ENCODE data around the gene RAP1GAP2. TPM values are rescaled to one million over a fixed set of nuclear protein-coding genes. Genes with fewer than 3 reads are reported as not detected.

The RAP1GAP2 gene
- total RNA-seq, 1 experiment from 2014 or later = 1.3 TPM

GRCh38 chr17:2786176-2786881 is 9.9 kb upstream of the RAP1GAP2 start:
- peak; percentile 70 for DNase-seq (ENCODE audit: low read depth)

- DNase-seq (ENCODE audit: low read depth) = no peak
These were observed 6.5 kb upstream of the RAP1GAP2 start for GRCh38 chr17:2789700-2790099.

DNA sequence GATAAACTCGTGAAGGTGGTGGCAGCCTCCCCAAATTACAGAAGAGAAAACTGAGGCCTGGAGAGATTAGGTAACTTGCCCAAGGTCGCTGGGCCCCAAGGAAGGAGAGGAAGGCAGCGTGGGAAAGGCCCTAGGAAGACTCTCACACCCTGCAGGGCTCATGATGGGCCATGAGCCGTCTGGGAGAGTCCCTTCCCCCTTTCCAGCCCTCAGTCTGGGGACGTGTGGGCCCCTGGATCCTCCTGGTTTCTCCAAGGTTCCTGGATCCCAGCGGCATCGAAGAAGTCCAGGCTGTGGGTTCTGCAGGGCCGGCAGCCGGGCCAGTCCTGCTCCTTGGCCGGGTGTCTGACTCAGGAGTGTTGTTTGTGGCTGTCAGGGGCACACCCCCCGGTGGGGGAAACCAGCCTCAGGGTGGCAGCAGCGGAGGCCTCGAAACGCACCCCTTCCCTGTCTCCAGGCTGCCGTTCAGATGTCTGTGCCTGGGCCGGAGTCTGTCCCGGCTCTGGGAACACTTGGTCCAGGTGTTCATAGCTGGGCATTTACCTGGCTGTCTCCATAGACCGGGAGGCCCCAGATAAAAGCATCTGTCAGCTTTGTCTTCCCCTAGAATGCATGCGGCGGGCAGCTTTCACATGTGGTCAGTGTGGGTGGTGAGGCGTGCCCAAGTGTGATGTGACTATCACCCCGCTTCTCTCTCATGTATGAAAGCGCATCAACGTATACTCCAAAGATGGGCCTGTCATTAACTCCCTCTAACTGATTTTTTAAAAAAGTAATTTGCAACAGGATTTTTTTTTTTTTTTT is 3.7 kb upstream of the RAP1GAP2 start:
- no peak for DNase-seq (ENCODE audit: low read depth)

GRCh38 chr17:2794111-2794803 is 2.0 kb upstream of the RAP1GAP2 start:
- DNase-seq (ENCODE audit: low read depth) = no peak

DNA sequence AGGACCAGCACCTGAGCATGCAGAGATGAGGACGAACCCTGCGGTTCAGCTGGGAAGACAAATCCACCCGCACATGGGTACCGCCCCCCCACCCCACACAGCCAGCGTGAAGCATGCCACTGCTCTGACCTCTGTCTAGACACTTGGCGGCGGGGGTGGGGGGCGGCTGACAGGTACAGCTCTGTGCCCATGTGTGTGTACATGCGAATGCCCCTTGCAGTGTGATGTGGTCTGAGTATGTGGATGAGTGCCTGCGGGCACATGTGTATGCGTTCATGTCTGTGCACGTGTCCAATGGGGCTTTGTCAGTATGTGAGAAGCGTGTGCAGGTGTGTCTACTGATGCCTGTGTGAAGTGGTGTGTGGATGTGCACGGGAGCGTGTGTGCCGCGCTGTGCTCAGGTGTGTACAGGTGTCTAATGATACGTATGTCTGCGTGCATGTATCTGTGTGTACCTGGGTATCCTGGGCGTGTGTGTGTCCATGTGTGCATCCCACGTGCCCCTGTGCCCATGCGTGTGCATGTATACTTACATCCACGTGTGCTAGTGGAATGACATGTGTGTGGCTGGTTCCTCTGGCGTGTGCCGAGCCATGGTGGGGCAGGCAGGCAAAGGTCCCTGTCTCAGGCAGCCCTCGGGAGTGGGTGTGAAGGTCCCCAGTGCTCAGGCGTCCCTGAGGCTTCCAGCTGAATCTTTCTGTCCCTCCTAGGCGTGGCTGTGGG is 636 bp upstream of the RAP1GAP2 start:
- no peak for DNase-seq (ENCODE audit: low read depth)

DNA sequence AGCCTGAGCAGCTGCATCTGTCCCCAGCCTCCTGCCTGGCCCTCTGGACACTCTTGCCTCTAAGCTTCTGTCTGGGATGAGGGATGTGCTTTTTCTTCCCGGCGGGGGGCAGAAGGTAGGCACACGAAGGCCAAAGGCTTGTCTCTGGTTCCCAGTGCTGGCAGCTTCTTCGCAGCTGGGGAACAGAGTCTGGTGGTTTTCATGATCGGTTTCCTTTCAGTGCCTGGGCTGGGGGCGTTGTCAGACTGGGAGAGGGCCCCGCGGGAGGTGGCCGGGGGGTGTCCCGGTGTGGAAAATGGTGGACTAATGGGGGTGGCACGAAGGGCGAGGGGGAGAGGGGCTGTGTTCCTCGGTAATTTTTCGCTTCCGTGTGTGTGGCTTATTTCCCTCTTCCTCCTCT is 988 bp downstream of the RAP1GAP2 start:
- DNase-seq (ENCODE audit: low read depth) = no peak

GRCh38 chr17:2797637-2798036 is 1.4 kb downstream of the RAP1GAP2 start:
- no peak for DNase-seq (ENCODE audit: low read depth)

DNA sequence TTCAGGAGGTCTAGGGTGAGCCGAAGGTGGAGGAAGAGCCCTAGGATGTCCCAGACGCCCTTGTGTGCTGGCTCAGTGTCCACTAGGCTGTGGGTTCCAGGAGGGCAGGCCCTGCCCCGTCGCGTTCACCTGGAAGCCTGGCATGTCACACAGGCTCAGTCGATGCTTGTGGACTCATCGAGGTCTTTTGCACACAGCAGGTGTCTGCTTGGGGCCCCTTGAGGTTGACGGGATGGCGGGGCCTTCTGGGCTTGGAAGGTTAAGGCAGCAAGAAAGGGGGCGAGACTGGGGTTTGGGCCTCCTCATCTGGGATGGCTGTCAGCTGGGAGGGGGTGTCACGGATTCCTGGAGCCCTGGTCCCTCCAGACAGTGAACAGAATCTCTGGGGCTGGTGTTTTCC is 1.9 kb downstream of the RAP1GAP2 start:
- no peak for DNase-seq (ENCODE audit: low read depth)

DNA sequence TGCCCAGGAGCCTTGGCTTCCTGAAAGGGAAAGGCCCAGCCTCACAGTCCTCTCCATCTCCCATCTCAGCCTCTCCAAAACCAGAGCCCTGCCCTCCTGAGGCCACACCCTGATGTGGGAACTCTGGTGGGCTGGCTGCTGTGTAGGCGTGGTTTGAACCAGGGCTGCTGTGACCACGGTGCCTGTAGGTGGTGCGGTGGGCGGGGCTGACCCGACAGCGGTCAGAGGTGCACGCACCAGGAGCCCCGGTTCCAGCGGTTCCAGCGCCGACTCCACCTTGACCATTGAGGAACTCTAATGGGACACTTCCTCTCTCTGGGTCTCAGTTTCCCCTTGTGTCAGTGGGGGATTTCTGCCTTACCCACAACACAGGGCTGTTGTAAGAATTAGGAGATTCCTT is 2.4 kb downstream of the RAP1GAP2 start:
- DNase-seq (ENCODE audit: low read depth) = no peak

GRCh38 chr17:2799653-2800052 is 3.4 kb downstream of the RAP1GAP2 start:
- DNase-seq (ENCODE audit: low read depth) = no peak

GRCh38 chr17:2800367-2800766 is 4.1 kb downstream of the RAP1GAP2 start:
- no peak for DNase-seq (ENCODE audit: low read depth)

DNA sequence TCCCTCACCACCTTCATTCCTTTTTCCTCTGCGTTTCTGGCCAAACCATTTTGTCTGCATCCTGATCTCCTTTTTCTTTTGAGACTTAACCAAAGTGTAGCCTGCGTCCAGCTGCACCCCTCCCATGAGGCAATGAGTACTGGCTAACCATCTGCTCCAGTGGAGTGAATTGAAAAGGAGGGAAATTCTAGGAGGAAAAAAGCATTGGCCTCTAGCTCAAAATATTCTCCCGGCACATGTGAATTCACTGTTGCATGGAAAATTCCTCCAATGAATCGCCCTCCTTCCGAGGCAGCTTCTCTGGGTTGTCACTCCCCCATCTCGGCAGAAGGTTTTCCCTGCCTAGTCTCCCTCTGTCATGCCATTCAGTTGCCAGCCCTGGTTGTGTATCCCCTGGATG is 5.6 kb downstream of the RAP1GAP2 start:
- DNase-seq (ENCODE audit: low read depth) = no peak

- DNase-seq (ENCODE audit: low read depth) = no peak
These were observed 6.3 kb downstream of the RAP1GAP2 start for GRCh38 chr17:2802574-2802973.

GRCh38 chr17:2803386-2803785 is 7.1 kb downstream of the RAP1GAP2 start:
- no peak for DNase-seq (ENCODE audit: low read depth)

- DNase-seq (ENCODE audit: low read depth) = no peak
These were observed 7.7 kb downstream of the RAP1GAP2 start for GRCh38 chr17:2803971-2804370.

DNA sequence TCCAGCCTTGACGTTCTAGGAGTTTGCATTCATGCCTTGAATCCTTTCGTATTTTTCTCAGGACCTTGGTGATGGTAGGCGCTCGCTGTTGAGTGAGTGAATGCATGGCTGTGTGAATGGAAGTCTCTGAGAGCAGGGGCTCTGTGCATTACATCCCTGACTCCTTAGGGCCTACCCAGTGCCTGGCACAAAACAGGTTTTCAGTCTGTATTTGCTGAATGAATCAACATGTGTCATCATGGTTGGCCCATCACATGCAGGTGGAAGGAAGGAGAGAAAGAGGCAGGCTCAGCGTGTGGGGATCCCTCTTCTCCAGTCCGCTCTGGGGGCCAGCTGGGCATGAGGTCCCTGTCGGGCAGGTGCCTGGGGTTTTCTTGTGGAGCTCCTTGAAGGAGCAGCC is 8.7 kb downstream of the RAP1GAP2 start:
- DNase-seq (ENCODE audit: low read depth) = no peak

GRCh38 chr17:2805961-2806360 is 9.7 kb downstream of the RAP1GAP2 start:
- DNase-seq (ENCODE audit: low read depth) = no peak

GRCh38 chr17:2808367-2809335 is 12.4 kb downstream of the RAP1GAP2 start:
- no peak for DNase-seq (ENCODE audit: low read depth)

DNA sequence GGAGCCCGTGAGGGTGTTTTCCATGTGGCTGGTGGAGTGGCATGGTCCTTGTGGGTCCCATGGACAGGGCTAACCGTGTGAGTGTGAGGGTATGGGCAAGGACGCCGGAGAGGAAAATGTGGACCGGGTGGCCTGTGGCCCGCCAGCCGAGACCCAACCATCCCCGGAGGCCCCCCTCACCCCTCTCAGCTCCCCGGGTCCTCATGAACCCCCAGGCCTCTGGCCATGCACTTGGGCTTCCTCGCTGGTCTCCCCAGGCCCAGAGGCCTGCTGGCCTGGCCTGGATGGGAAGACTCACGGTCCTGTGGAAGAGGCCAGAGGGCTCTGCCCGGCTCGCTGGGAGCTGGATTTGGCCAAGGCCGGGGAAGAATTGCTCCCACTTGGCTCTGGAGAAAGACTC is 13.1 kb downstream of the RAP1GAP2 start:
- no peak for DNase-seq (ENCODE audit: low read depth)

DNA sequence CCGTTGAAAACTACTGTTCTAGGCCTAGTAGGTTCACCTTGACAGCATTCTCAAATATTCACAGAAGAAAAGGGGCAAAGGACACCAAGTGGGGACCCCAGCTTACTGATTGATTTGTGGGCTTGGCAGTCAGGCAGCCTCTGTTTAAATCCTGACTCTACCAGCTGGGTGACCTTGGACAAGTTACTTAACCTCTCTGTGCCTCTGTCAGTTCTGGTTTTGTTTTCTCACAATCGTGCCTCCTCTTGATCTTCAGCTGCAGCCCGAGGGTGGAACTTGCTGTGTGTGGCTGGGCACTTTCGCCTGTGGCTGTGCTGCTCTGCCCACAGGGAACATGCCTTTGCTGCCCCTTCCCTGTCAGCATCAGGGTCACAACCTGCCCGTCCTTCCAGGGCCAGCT is 17.8 kb downstream of the RAP1GAP2 start:
- no peak for DNase-seq (ENCODE audit: low read depth)
